GM23248 (cell line): Measurements from ENCODE around the gene FABP1.

ENCODE experiments used
- EZH2 ChIP-seq: fragments of 200-600 bp; sonication (generic); IDR thresholded peaks from 2 replicates; pipeline ENCODE4 v1.6.1; 2018; ENCODE audit warnings: antibody characterized with exemption, mild to moderate bottlenecking; ENCODE audit not compliant: insufficient read depth, poor library complexity, severe bottlenecking
- EZH2phosphoT487 ChIP-seq: fragments of 200-600 bp; sonication (generic); IDR thresholded peaks from 2 replicates; pipeline ENCODE4 v1.6.1; 2018; ENCODE audit warnings: antibody characterized with exemption, moderate library complexity, mild to moderate bottlenecking, low read depth; ENCODE audit not compliant: insufficient read depth

DNA sequence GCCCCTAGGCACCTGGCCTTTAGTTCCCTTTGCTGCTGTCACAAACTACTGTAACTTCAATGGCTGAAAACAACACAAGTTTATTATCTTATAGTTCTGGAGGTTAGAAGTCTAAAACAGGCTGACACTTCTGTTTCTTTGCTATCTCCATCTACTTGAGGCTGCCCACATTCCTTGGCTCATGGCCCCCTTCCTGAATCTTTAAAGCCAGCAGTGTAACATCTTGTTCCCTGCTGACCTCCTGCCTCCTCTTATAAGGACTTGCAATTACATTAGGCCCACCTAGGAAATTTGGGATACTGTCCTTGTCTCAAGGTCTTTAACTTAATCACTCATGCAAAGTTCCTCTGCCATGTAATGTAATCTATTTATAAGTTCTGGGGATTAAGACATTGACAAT lies 53.7 kb downstream of the FABP1 start:
- TF ChIP-seq EZH2phosphoT487 (no peak), EZH2 (no peak)
